Mammary epithelial cell (primary cell): ENCODE measurements around the gene NHERF2.

Experiments used
- EZH2 ChIP-seq: IDR thresholded peaks from 2 replicates; pipeline ENCODE4 v1.6.1; 2012; ENCODE audit warnings: low read length, inconsistent platforms, borderline replicate concordance
- TF ChIP-seq, protein P1 (sequence below), 2 donors: IDR thresholded peaks in 1 of 2; conservative IDR thresholded peaks in 1 of 2; 2 replicates each; pipeline ENCODE4 v1.5.1; 2011 to 2012; ENCODE audit warnings: inconsistent platforms in 2 of 2, low read length in 2 of 2, mild to moderate bottlenecking in 2 of 2, control low read depth in 1 of 2, low read depth in 1 of 2; ENCODE audit not compliant: insufficient read depth in 1 of 2; ENCODE audit errors: extremely low read depth in 1 of 2

DNA sequence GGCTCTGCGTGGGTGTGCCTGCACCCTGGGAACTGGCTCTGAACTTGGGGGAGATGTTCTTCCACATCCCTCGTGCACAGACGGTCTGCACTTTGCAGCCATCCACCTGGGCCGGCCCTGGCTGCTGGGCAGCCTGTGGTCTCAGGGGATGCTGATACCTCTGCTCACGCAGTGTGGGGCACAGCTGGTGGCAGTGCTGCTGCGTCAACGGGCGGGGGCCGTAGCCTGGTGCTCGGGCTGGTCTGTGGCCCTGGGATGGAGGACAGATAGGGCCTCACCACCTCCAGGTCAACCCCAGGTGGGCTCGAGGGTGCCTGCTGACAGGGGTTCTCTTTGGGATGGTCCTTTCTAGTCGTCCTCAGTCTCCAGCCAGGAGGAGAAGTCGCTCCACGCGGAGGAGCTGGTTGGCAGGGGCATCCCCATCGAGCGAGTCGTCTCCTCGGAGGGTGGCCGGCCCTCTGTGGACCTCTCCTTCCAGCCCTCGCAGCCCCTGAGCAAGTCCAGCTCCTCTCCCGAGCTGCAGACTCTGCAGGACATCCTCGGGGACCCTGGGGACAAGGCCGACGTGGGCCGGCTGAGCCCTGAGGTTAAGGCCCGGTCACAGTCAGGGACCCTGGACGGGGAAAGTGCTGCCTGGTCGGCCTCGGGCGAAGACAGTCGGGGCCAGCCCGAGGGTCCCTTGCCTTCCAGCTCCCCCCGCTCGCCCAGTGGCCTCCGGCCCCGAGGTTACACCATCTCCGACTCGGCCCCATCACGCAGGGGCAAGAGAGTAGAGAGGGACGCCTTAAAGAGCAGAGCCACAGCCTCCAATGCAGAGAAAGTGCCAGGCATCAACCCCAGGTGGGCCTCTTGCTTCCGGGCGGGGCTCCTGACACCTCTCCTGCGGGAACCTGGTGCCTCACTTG is 57.4 kb downstream of the NHERF2 start:
- TF ChIP-seq, protein P1, sequence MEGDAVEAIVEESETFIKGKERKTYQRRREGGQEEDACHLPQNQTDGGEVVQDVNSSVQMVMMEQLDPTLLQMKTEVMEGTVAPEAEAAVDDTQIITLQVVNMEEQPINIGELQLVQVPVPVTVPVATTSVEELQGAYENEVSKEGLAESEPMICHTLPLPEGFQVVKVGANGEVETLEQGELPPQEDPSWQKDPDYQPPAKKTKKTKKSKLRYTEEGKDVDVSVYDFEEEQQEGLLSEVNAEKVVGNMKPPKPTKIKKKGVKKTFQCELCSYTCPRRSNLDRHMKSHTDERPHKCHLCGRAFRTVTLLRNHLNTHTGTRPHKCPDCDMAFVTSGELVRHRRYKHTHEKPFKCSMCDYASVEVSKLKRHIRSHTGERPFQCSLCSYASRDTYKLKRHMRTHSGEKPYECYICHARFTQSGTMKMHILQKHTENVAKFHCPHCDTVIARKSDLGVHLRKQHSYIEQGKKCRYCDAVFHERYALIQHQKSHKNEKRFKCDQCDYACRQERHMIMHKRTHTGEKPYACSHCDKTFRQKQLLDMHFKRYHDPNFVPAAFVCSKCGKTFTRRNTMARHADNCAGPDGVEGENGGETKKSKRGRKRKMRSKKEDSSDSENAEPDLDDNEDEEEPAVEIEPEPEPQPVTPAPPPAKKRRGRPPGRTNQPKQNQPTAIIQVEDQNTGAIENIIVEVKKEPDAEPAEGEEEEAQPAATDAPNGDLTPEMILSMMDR (conservative IDR thresholded peaks at IDR 0.05 in 1 of 2, IDR thresholded peaks at IDR 0.05 in 1 of 2; ENCODE audit: extremely low read depth in 1 of 2, insufficient read depth in 1 of 2, low read depth in 1 of 2, low read length in 2 of 2): no peak
- TF ChIP-seq EZH2: no peak
